ENCODE results near the gene NUP205.

Gene NUP205

GRCh38 chr7:135673360-135673706 lies 115.6 kb downstream of the NUP205 start:
- Histone ChIP-seq H3K4me1 (ENCODE audit: insufficient read depth, low read length, severe bottlenecking) (no peaks in the 10 kb centered on the region), H3K27ac (ENCODE audit: low read depth, low read length, poor library complexity, severe bottlenecking) (no peak overlapping the region), H3K9me2 (ENCODE audit: low read depth, low read length) (no peaks in the 10 kb centered on the region), H3K9me3 (ENCODE audit: low read length) (peaks cover 2% of the 10 kb centered on the region; the same call in 1 of the 2 replicates), H3K4me3 (ENCODE audit: low read depth, low read length, poor library complexity, severe bottlenecking) (no peak overlapping the region), H3F3A (ENCODE audit: insufficient read depth, low read length) (no peaks in the 10 kb centered on the region), H3K4me2 (ENCODE audit: low read length) (no peak overlapping the region), H3K79me2 (ENCODE audit: insufficient read depth, low read length) (peaks cover 28% of the 10 kb centered on the region), H4K20me1 (ENCODE audit: insufficient read depth, low read length) (no peaks in the 10 kb centered on the region; the same call in none of the 2 replicates), H3K9ac (ENCODE audit: low read length) (no peak overlapping the region), H3K36me3 (ENCODE audit: insufficient read depth, low read length) (peaks cover 49% of the 10 kb centered on the region), H2AFZ (ENCODE audit: low read length) (no peak overlapping the region), H3K27me3 (ENCODE audit: insufficient read depth, low read length) (no peaks in the 10 kb centered on the region)
- TF ChIP-seq EZH2 (IDR thresholded peaks at IDR 0.05; ENCODE audit: borderline replicate concordance, low read length) = no peak
- TF ChIP-seq CTCF (IDR thresholded peaks at IDR 0.05; ENCODE audit: low read length) = no peak

- no peak overlapping the region for H3K27ac ChIP-seq (ENCODE audit: low read depth, low read length, poor library complexity, severe bottlenecking)
- no peaks in the 10 kb centered on the region for H4K20me1 ChIP-seq (ENCODE audit: insufficient read depth, low read length)
Measured at GRCh38 chr7:135678612-135679575, 121.2 kb downstream of the NUP205 start.

GRCh38 chr7:135681762-135682161 lies 124.0 kb downstream of the NUP205 start:
- Histone ChIP-seq H4K20me1 (ENCODE audit: insufficient read depth, low read length) (no peaks in the 10 kb centered on the region), H2AFZ (ENCODE audit: low read length) (no peak overlapping the region), H3K36me3 (ENCODE audit: insufficient read depth, low read length) (peaks cover 21% of the 10 kb centered on the region; the same call in 1 of the 2 replicates), H3K9me2 (ENCODE audit: low read depth, low read length) (no peaks in the 10 kb centered on the region), H3K79me2 (ENCODE audit: insufficient read depth, low read length) (no peaks in the 10 kb centered on the region), H3K9ac (ENCODE audit: low read length) (no peak overlapping the region), H3K27ac (ENCODE audit: low read depth, low read length, poor library complexity, severe bottlenecking) (no peak overlapping the region), H3K4me2 (ENCODE audit: low read length) (no peak overlapping the region), H3K9me3 (ENCODE audit: low read length) (no peaks in the 10 kb centered on the region), H3K4me1 (ENCODE audit: insufficient read depth, low read length, severe bottlenecking) (no peaks in the 10 kb centered on the region), H3K4me3 (ENCODE audit: low read depth, low read length, poor library complexity, severe bottlenecking) (no peak overlapping the region), H3K27me3 (ENCODE audit: insufficient read depth, low read length) (no peaks in the 10 kb centered on the region), H3F3A (ENCODE audit: insufficient read depth, low read length) (no peaks in the 10 kb centered on the region)
- TF ChIP-seq EZH2 (IDR thresholded peaks at IDR 0.05; ENCODE audit: borderline replicate concordance, low read length) (no peak), CTCF (IDR thresholded peaks at IDR 0.05; ENCODE audit: low read length) (no peak)

More at GRCh38 chr7:135678612-135679575, 121.2 kb downstream of the NUP205 start:
- H3K9me3 ChIP-seq (ENCODE audit: low read length) = no peaks in the 10 kb centered on the region
- H3K27me3 ChIP-seq (ENCODE audit: insufficient read depth, low read length) = no peaks in the 10 kb centered on the region
- no peak overlapping the region for H3K9ac ChIP-seq (ENCODE audit: low read length)
- no peak overlapping the region for H3K4me3 ChIP-seq (ENCODE audit: low read depth, low read length, poor library complexity, severe bottlenecking)
- no peaks in the 10 kb centered on the region for H3K4me1 ChIP-seq (ENCODE audit: insufficient read depth, low read length, severe bottlenecking)
- no peaks in the 10 kb centered on the region for H3K9me2 ChIP-seq (ENCODE audit: low read depth, low read length)
- H3K79me2 ChIP-seq (ENCODE audit: insufficient read depth, low read length) = no peaks in the 10 kb centered on the region
- TF ChIP-seq EZH2 (IDR thresholded peaks at IDR 0.05; ENCODE audit: borderline replicate concordance, low read length) = no peak
- no peak for TF ChIP-seq CTCF (IDR thresholded peaks at IDR 0.05; ENCODE audit: low read length)
- peaks cover 46% of the 10 kb centered on the region; the same call in 1 of the 2 replicates for H3K36me3 ChIP-seq (ENCODE audit: insufficient read depth, low read length)
- H3K4me2 ChIP-seq (ENCODE audit: low read length) = no peak overlapping the region
- no peaks in the 10 kb centered on the region for H3F3A ChIP-seq (ENCODE audit: insufficient read depth, low read length)
- H2AFZ ChIP-seq (ENCODE audit: low read length) = no peak overlapping the region

Measured in OCI-LY1 (cell line).